Neural progenitor cell (in vitro differentiated cells): ENCODE results near the gene REXO1. TPM values are rescaled to one million over a fixed set of nuclear protein-coding genes. Genes with fewer than 3 reads are reported as not detected.

ENCODE experiments used
- DNase-seq: peaks from one replicate; pipeline ENCODE4 v3.0.0-alpha.2; 2016; ENCODE audit warnings: low spot score
- H2AFZ ChIP-seq: fragments of 200-600 bp; sonication (generic); replicated peaks from 2 replicates; pipeline ENCODE4 v1.6.1; 2016; ENCODE audit warnings: antibody characterized with exemption
- H3F3A ChIP-seq: fragments of 200-600 bp; sonication (generic); 2 replicates; pipeline ENCODE4 v1.6.1; 2016; ENCODE audit warnings: antibody characterized with exemption, low read depth
- H3K27ac ChIP-seq: fragments of 200-600 bp; sonication (generic); 2 replicates; pipeline ENCODE4 v1.5.1; 2016; ENCODE audit warnings: mild to moderate bottlenecking
- H3K27me3 ChIP-seq: fragments of 200-600 bp; sonication (generic); 2 replicates; pipeline ENCODE4 v1.6.1; 2016; ENCODE audit warnings: mild to moderate bottlenecking, moderate library complexity
- H3K36me3 ChIP-seq: fragments of 200-600 bp; sonication (generic); 2 replicates; pipeline ENCODE4 v1.5.1; 2016
- H3K4me1 ChIP-seq: fragments of 200-600 bp; sonication (generic); 2 replicates; pipeline ENCODE4 v1.6.1; 2016; ENCODE audit warnings: mixed run types
- H3K4me2 ChIP-seq: fragments of 200-600 bp; sonication (generic); 2 replicates; pipeline ENCODE4 v1.6.1; 2016
- H3K4me3 ChIP-seq: fragments of 200-600 bp; sonication (generic); 2 replicates; pipeline ENCODE4 v1.5.1; 2016
- H3K79me2 ChIP-seq: fragments of 200-600 bp; sonication (generic); 2 replicates; pipeline ENCODE4 v1.6.1; 2016; ENCODE audit warnings: low read depth
- H3K9ac ChIP-seq: fragments of 200-600 bp; sonication (generic); 2 replicates; pipeline ENCODE4 v1.6.1; 2016
- H3K9me3 ChIP-seq: fragments of 200-600 bp; sonication (generic); 2 replicates; pipeline ENCODE4 v1.5.1; 2016; ENCODE audit warnings: low read depth
- H4K20me1 ChIP-seq: fragments of 200-600 bp; sonication (generic); 2 replicates; pipeline ENCODE4 v1.6.1; 2016; ENCODE audit warnings: low read depth
- H3K27ac Mint-ChIP-seq: 3 replicates; pipeline ENCODE4 v1.8.0; 2021; ENCODE audit warnings: mixed read lengths
- H3K27me3 Mint-ChIP-seq: 2 replicates; pipeline ENCODE4 v1.8.0; 2022; ENCODE audit warnings: low read depth, mild to moderate bottlenecking, inconsistent platforms, moderate library complexity, mixed read lengths; ENCODE audit not compliant: insufficient read depth
- H3K36me3 Mint-ChIP-seq: 3 replicates; pipeline ENCODE4 v1.8.0; 2021; ENCODE audit warnings: mixed read lengths
- H3K4me1 Mint-ChIP-seq: 3 replicates; pipeline ENCODE4 v1.8.0; 2021; ENCODE audit warnings: mixed read lengths
- H3K4me3 Mint-ChIP-seq: 3 replicates; pipeline ENCODE4 v1.8.0; 2021; ENCODE audit warnings: mild to moderate bottlenecking, moderate library complexity, mixed read lengths
- H3K9me3 Mint-ChIP-seq: 3 replicates; pipeline ENCODE4 v1.8.0; 2020; ENCODE audit warnings: mixed read lengths
- CTCF ChIP-seq: fragments of 200-600 bp; sonication (generic); IDR thresholded peaks from 2 replicates; pipeline ENCODE4 v1.5.1; 2017; ENCODE audit warnings: antibody characterized with exemption, mild to moderate bottlenecking
- EZH2 ChIP-seq: fragments of 200-600 bp; sonication (generic); IDR thresholded peaks from 2 replicates; pipeline ENCODE4 v1.6.1; 2017; ENCODE audit warnings: antibody characterized with exemption, mild to moderate bottlenecking, moderate library complexity
- EZH2phosphoT487 ChIP-seq: fragments of 200-600 bp; sonication (generic); IDR thresholded peaks from 2 replicates; pipeline ENCODE4 v1.6.1; 2017; ENCODE audit warnings: antibody characterized with exemption
- total RNA-seq: library from RNA; depleted of rRNA; stranded (reverse); fragments of >200 nt; gene quantifications from 2 replicates; pipeline ENCODE4 v1.2.3, GENCODE V29; 2015; ENCODE audit warnings: low replicate concordance

The REXO1 gene
- total RNA-seq, 1 donor from 2014 or later, result 38.7 TPM

- no peak overlapping the region for H2AFZ ChIP-seq
- H3K9me3 Mint-ChIP-seq, result no peaks in the 10 kb centered on the region
- peaks cover 28% of the 10 kb centered on the region for H4K20me1 ChIP-seq
- H3K27me3 ChIP-seq, result no peaks in the 10 kb centered on the region
- no peaks in the 10 kb centered on the region for H3K36me3 ChIP-seq
- no peaks in the 10 kb centered on the region for H3K9me3 ChIP-seq
- H3K4me3 ChIP-seq, result no peak overlapping the region
- H3K4me3 Mint-ChIP-seq, result no peak overlapping the region
- H3K79me2 ChIP-seq, result no peaks in the 10 kb centered on the region
- no peak overlapping the region for H3K27ac Mint-ChIP-seq
- no peak overlapping the region for H3K4me2 ChIP-seq
- H3K4me1 ChIP-seq, result peaks cover 14% of the 10 kb centered on the region
- peaks cover 4% of the 10 kb centered on the region for H3F3A ChIP-seq
- no peak overlapping the region for H3K9ac ChIP-seq
- TF ChIP-seq EZH2, result no peak
- no peak for TF ChIP-seq EZH2phosphoT487
- TF ChIP-seq CTCF, result no peak
- no peaks in the 10 kb centered on the region for H3K4me1 Mint-ChIP-seq
- H3K27ac ChIP-seq, result no peak overlapping the region
- DNase-seq, result no peak
- peaks cover 3% of the 10 kb centered on the region for H3K27me3 Mint-ChIP-seq
- peaks cover 9% of the 10 kb centered on the region for H3K36me3 Mint-ChIP-seq
Observed at GRCh38 chr19:1824252-1824622, 24.0 kb downstream of the REXO1 start.

GRCh38 chr19:1823539-1824251 is 24.6 kb downstream of the REXO1 start:
- Histone ChIP-seq H3K9ac (no peak overlapping the region), H3F3A (peaks cover 4% of the 10 kb centered on the region), H3K79me2 (no peaks in the 10 kb centered on the region), H3K36me3 (no peaks in the 10 kb centered on the region), H3K9me3 (no peaks in the 10 kb centered on the region), H3K4me1 (peaks cover 14% of the 10 kb centered on the region), H3K4me2 (no peak overlapping the region), H3K4me3 (no peak overlapping the region), H4K20me1 (peaks cover 28% of the 10 kb centered on the region), H3K27ac (no peak overlapping the region), H2AFZ (no peak overlapping the region), H3K27me3 (no peaks in the 10 kb centered on the region)
- no peak for DNase-seq
- Mint-ChIP-seq H3K36me3 (peaks cover 9% of the 10 kb centered on the region), H3K9me3 (no peaks in the 10 kb centered on the region), H3K27ac (no peak overlapping the region), H3K4me3 (no peak overlapping the region), H3K27me3 (peaks cover 3% of the 10 kb centered on the region), H3K4me1 (no peaks in the 10 kb centered on the region)
- TF ChIP-seq EZH2 (no peak), CTCF (no peak), EZH2phosphoT487 (no peak)

- H3K4me3 ChIP-seq, result no peak overlapping the region
- no peaks in the 10 kb centered on the region for H3K27me3 ChIP-seq
- H3F3A ChIP-seq, result peaks cover 4% of the 10 kb centered on the region
- H3K36me3 ChIP-seq, result no peaks in the 10 kb centered on the region
- peaks cover 28% of the 10 kb centered on the region for H4K20me1 ChIP-seq
- H3K79me2 ChIP-seq, result no peaks in the 10 kb centered on the region
- no peak overlapping the region for H3K4me2 ChIP-seq
- no peak overlapping the region for H3K9ac ChIP-seq
- no peaks in the 10 kb centered on the region for H3K4me1 Mint-ChIP-seq
- H2AFZ ChIP-seq, result no peak overlapping the region
- peaks cover 3% of the 10 kb centered on the region for H3K27me3 Mint-ChIP-seq
- TF ChIP-seq EZH2phosphoT487 (no peak), CTCF (no peak), EZH2 (no peak)
- peaks cover 14% of the 10 kb centered on the region for H3K4me1 ChIP-seq
- no peak overlapping the region for H3K27ac ChIP-seq
- H3K9me3 Mint-ChIP-seq, result no peaks in the 10 kb centered on the region
- H3K27ac Mint-ChIP-seq, result no peak overlapping the region
- H3K4me3 Mint-ChIP-seq, result no peak overlapping the region
- peaks cover 9% of the 10 kb centered on the region for H3K36me3 Mint-ChIP-seq
- no peak for DNase-seq
- H3K9me3 ChIP-seq, result no peaks in the 10 kb centered on the region
Observed at GRCh38 chr19:1823020-1823419, 25.3 kb downstream of the REXO1 start.
